HCT116 (cell line): ENCODE measurements around the gene RTL10. TPM values are rescaled to one million over a fixed set of nuclear protein-coding genes. Genes with fewer than 3 reads are reported as not detected.

Source experiments
- ATAC-seq: fragments of 200-7000 bp; cut with Tn5 transposase; 2 replicates; pipeline ENCODE4 v1.9.1; 2020; ENCODE audit warnings: mild to moderate bottlenecking, moderate library complexity
- BruUV-seq: library from RNA; stranded (reverse); fragments of 400-500 nt; replicated peaks from 2 replicates; lab custom pipeline; 2021; lab: Mats Ljungman, UMichigan
- CTCF ChIA-PET: fragments of 300-600 bp; sonication (Branson Sonifier 250); formaldehyde crosslinking; loops from one replicate; lab custom pipeline; 2021; ENCODE audit warnings: antibody characterized with exemption; lab: Charles Lee
- POLR2A ChIA-PET: fragments of 300-600, 350-600 bp; sonication (Branson Sonifier 250); formaldehyde crosslinking; loops from one replicate; lab custom pipeline; 2021; ENCODE audit warnings: antibody characterized with exemption; lab: Charles Lee
- RAD21 ChIA-PET, 2 experiments: fragments of 300-600 bp; sonication (Branson Sonifier 250); formaldehyde crosslinking; loops; one replicate each; lab custom pipeline; 2023; ENCODE audit warnings: low total read pairs in 2 of 2; ENCODE audit not compliant: uncharacterized antibody in 2 of 2, unreplicated experiment in 2 of 2, low non-redundant PET in 1 of 2; lab: Charles Lee
- DNase-seq: peaks from one replicate; pipeline ENCODE4 v3.0.0-alpha.2; 2010; ENCODE audit warnings: low read depth, low spot score
- H2AFZ ChIP-seq: fragments of 200-600 bp; shearing (Covaris generic), sonication (generic); 2 replicates; pipeline ENCODE4 v1.6.1; 2017; ENCODE audit warnings: low read depth, mixed run types, mixed read lengths, antibody characterized with exemption, low read length; ENCODE audit not compliant: poor library complexity, severe bottlenecking
- H3K27ac ChIP-seq: 2 replicates; pipeline ENCODE4 v1.5.1; 2012; ENCODE audit warnings: low read depth, low read length
- H3K27me3 ChIP-seq: fragments of 200-600 bp; sonication (generic); 2 replicates; pipeline ENCODE4 v1.6.1; 2016; ENCODE audit warnings: mixed run types, low read length, mixed read lengths; ENCODE audit not compliant: insufficient read depth
- H3K36me3 ChIP-seq, 2 experiments: fragments of 200-500 bp in 1 of 2; fragments of 200-600 bp in 1 of 2; sonication (Bioruptor generic) in 1 of 2; sonication (generic) in 1 of 2; 2 replicates each; pipeline versions ENCODE4 v1.5.1 to v1.6.1; 2014 to 2016; ENCODE audit warnings: low read length in 2 of 2, inconsistent platforms in 1 of 2, mixed read lengths in 1 of 2, mixed run types in 1 of 2; ENCODE audit not compliant: insufficient read depth in 2 of 2, control insufficient read depth in 1 of 2
- H3K4me1 ChIP-seq, 2 experiments: fragments of 200-600 bp in 1 of 2; sonication (generic) in 1 of 2; 2 replicates each; pipeline versions ENCODE4 v1.5.1 to v1.6.1; 2012 to 2017; ENCODE audit warnings: low read length in 2 of 2, inconsistent platforms in 1 of 2, mild to moderate bottlenecking in 1 of 2, mixed read lengths in 1 of 2, mixed run types in 1 of 2, moderate library complexity in 1 of 2; ENCODE audit not compliant: insufficient read depth in 2 of 2, control insufficient read depth in 1 of 2
- H3K4me2 ChIP-seq: fragments of 200-600 bp; sonication (generic); 2 replicates; pipeline ENCODE4 v1.6.1; 2017; ENCODE audit warnings: mixed run types, low read length, mixed read lengths
- H3K4me3 ChIP-seq, 2 experiments: fragments of 200-600 bp in 1 of 2; sonication (generic) in 1 of 2; replicated peaks in 1 of 2; 2 replicates each; pipeline ENCODE4 v1.5.1; 2011 to 2016; ENCODE audit warnings: low read length in 2 of 2, control low read depth in 1 of 2, low read depth in 1 of 2, mild to moderate bottlenecking in 1 of 2, mixed read lengths in 1 of 2, mixed run types in 1 of 2
- H3K79me2 ChIP-seq: fragments of 200-600 bp; sonication (generic); 2 replicates; pipeline ENCODE4 v1.6.1; 2017; ENCODE audit warnings: mild to moderate bottlenecking, mixed run types, low read length, moderate library complexity, mixed read lengths; ENCODE audit not compliant: insufficient read depth
- H3K9ac ChIP-seq: fragments of 200-600 bp; sonication (generic); 2 replicates; pipeline ENCODE4 v1.6.1; 2016; ENCODE audit warnings: low read length, mixed read lengths
- H3K9me2 ChIP-seq: fragments of 200-600 bp; sonication (generic), shearing (Covaris generic); 2 replicates; pipeline ENCODE4 v1.6.1; 2017; ENCODE audit warnings: mixed run types, mild to moderate bottlenecking, moderate library complexity; ENCODE audit not compliant: insufficient read depth
- H3K9me3 ChIP-seq, 2 experiments: fragments of 200-500 bp in 1 of 2; fragments of 200-600 bp in 1 of 2; sonication (Bioruptor generic) in 1 of 2; sonication (generic) in 1 of 2; 2 replicates each; pipeline ENCODE4 v1.6.1; 2014 to 2017; ENCODE audit warnings: low read length in 2 of 2, mixed read lengths in 2 of 2, inconsistent platforms in 1 of 2, low read depth in 1 of 2, mild to moderate bottlenecking in 1 of 2, mixed run types in 1 of 2, moderate library complexity in 1 of 2; ENCODE audit not compliant: control insufficient read depth in 1 of 2, insufficient read depth in 1 of 2
- H4K20me1 ChIP-seq: fragments of 200-600 bp; sonication (generic), shearing (Covaris generic); 2 replicates; pipeline ENCODE4 v1.6.1; 2017; ENCODE audit warnings: mixed run types, mild to moderate bottlenecking, moderate library complexity; ENCODE audit not compliant: insufficient read depth
- CEBPB ChIP-seq: IDR thresholded peaks from 2 replicates; pipeline ENCODE4 v1.6.1; 2012; ENCODE audit warnings: low read depth
- EZH2 ChIP-seq: fragments of 200-600 bp; sonication (generic); IDR thresholded peaks from 2 replicates; pipeline ENCODE4 v1.6.1; 2017; ENCODE audit warnings: antibody characterized with exemption, mixed run types
- EZH2phosphoT487 ChIP-seq: fragments of 200-600 bp; IDR thresholded peaks from 2 replicates; pipeline ENCODE4 v1.6.1; 2018; ENCODE audit warnings: antibody characterized with exemption, borderline replicate concordance
- JUND ChIP-seq: IDR thresholded peaks from 2 replicates; pipeline ENCODE4 v1.6.1; 2012
- MAX ChIP-seq: IDR thresholded peaks from 2 replicates; pipeline ENCODE4 v1.6.1; 2012
- POLR2A ChIP-seq: IDR thresholded peaks from 2 replicates; pipeline ENCODE4 v1.7.0; 2011; ENCODE audit warnings: borderline replicate concordance; ENCODE audit not compliant: insufficient read depth, insufficient read length; ENCODE audit errors: extremely low read depth
- TCF7L2 ChIP-seq: IDR thresholded peaks from 2 replicates; pipeline ENCODE4 v1.7.0; 2011; ENCODE audit warnings: borderline replicate concordance, inconsistent platforms; ENCODE audit not compliant: insufficient read depth, insufficient read length; ENCODE audit errors: extremely low read depth
- ZFX ChIP-seq: fragments of 450-650 bp; IDR thresholded peaks from 2 replicates; pipeline ENCODE4 v1.6.1; 2017
- ZNF274 ChIP-seq: fragments of 200-500 bp; sonication (Bioruptor generic); IDR thresholded peaks from 2 replicates; pipeline ENCODE4 v1.6.1; 2014; ENCODE audit warnings: mild to moderate bottlenecking, low read depth, low read length, inconsistent platforms
- intact Hi-C: fragments of 100-400 bp; cut with micrococcal nuclease; formaldehyde crosslinking; loops from 2 replicates; pipeline ENCODE4 v1.10.0; 2022
- total RNA-seq: library from RNA; stranded (reverse); gene quantifications from one replicate; pipeline ENCODE4 v1.2.1, GENCODE V29; 2021; ENCODE audit not compliant: unreplicated experiment
- TF ChIP-seq, protein P1 (sequence below), 3 experiments: fragments of 200-600 bp in 1 of 3; sonication (generic) in 1 of 3; IDR thresholded peaks in 2 of 3; conservative IDR thresholded peaks in 1 of 3; 2 replicates each; pipeline ENCODE4 v1.5.1; 2012 to 2017; ENCODE audit warnings: low read depth in 2 of 3, low read length in 2 of 3, antibody characterized with exemption in 1 of 3, borderline replicate concordance in 1 of 3, control low read depth in 1 of 3, mild to moderate bottlenecking in 1 of 3, mixed read lengths in 1 of 3, mixed run types in 1 of 3, moderate library complexity in 1 of 3; ENCODE audit not compliant: insufficient read depth in 1 of 3
- TF ChIP-seq, protein P2 (sequence below): IDR thresholded peaks from 2 replicates; pipeline ENCODE4 v1.6.1; 2011; ENCODE audit warnings: mild to moderate bottlenecking, low read length, moderate library complexity; ENCODE audit not compliant: insufficient replicate concordance; ENCODE audit errors: extremely low read depth
- TF ChIP-seq, protein P3 (sequence below): IDR thresholded peaks from 2 replicates; pipeline ENCODE4 v1.6.1; 2012

Gene RTL10
- total RNA-seq, 1 experiment from 2014 or later = 24.6 TPM

- BruUV-seq = no TSS peak
- ATAC-seq = no peak
- Histone ChIP-seq H3K4me1 (no peaks in the 10 kb centered on the region), H3K9me2 (no peaks in the 10 kb centered on the region), H3K9me3 (no peaks in the 10 kb centered on the region), H4K20me1 (no peaks in the 10 kb centered on the region), H2AFZ (no peak overlapping the region), H3K27ac (no peak overlapping the region), H3K36me3 (no peaks in the 10 kb centered on the region), H3K4me2 (no peak overlapping the region), H3K27me3 (no peaks in the 10 kb centered on the region), H3K9ac (no peak overlapping the region), H3K79me2 (no peaks in the 10 kb centered on the region), H3K4me3 (no peak overlapping the region)
- CTCF ChIA-PET = no interaction called here
- RAD21 ChIA-PET = no interaction called here
- no peak for TF ChIP-seq ZFX
- TF ChIP-seq, protein P1, sequence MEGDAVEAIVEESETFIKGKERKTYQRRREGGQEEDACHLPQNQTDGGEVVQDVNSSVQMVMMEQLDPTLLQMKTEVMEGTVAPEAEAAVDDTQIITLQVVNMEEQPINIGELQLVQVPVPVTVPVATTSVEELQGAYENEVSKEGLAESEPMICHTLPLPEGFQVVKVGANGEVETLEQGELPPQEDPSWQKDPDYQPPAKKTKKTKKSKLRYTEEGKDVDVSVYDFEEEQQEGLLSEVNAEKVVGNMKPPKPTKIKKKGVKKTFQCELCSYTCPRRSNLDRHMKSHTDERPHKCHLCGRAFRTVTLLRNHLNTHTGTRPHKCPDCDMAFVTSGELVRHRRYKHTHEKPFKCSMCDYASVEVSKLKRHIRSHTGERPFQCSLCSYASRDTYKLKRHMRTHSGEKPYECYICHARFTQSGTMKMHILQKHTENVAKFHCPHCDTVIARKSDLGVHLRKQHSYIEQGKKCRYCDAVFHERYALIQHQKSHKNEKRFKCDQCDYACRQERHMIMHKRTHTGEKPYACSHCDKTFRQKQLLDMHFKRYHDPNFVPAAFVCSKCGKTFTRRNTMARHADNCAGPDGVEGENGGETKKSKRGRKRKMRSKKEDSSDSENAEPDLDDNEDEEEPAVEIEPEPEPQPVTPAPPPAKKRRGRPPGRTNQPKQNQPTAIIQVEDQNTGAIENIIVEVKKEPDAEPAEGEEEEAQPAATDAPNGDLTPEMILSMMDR (IDR thresholded peaks at IDR 0.05 in 2 of 3, conservative IDR thresholded peaks at IDR 0.05 in 1 of 3; ENCODE audit: borderline replicate concordance in 1 of 3, insufficient read depth in 1 of 3, low read depth in 2 of 3, low read length in 2 of 3) = no peak
- TF ChIP-seq MAX = no peak
- no peak for TF ChIP-seq JUND
- POLR2A ChIA-PET = no interaction called here
- intact Hi-C loops = no loop called here
- no peak for DNase-seq
These were observed 10.6 kb upstream of the RTL10 start for GRCh38 chr22:19865141-19865829.

- BruUV-seq = no TSS peak
- TF ChIP-seq ZNF274 = no peak
- TF ChIP-seq, protein P2, sequence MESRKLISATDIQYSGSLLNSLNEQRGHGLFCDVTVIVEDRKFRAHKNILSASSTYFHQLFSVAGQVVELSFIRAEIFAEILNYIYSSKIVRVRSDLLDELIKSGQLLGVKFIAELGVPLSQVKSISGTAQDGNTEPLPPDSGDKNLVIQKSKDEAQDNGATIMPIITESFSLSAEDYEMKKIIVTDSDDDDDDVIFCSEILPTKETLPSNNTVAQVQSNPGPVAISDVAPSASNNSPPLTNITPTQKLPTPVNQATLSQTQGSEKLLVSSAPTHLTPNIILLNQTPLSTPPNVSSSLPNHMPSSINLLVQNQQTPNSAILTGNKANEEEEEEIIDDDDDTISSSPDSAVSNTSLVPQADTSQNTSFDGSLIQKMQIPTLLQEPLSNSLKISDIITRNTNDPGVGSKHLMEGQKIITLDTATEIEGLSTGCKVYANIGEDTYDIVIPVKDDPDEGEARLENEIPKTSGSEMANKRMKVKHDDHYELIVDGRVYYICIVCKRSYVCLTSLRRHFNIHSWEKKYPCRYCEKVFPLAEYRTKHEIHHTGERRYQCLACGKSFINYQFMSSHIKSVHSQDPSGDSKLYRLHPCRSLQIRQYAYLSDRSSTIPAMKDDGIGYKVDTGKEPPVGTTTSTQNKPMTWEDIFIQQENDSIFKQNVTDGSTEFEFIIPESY = no peak
- TF ChIP-seq EZH2 = no peak
- TF ChIP-seq TCF7L2 = no peak
- TF ChIP-seq EZH2phosphoT487 = no peak
- TF ChIP-seq, protein P3, sequence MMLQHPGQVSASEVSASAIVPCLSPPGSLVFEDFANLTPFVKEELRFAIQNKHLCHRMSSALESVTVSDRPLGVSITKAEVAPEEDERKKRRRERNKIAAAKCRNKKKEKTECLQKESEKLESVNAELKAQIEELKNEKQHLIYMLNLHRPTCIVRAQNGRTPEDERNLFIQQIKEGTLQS = no peak
- TF ChIP-seq CEBPB = no peak
- TF ChIP-seq POLR2A = no peak
- no peak for TF ChIP-seq JUND
These were observed 9.9 kb upstream of the RTL10 start for GRCh38 chr22:19864538-19865106.

More at GRCh38 chr22:19864538-19865106, 9.9 kb upstream of the RTL10 start:
- DNase-seq (no peak), ATAC-seq (no peak)
- no peak overlapping the region for H3K4me2 ChIP-seq
- no peaks in the 10 kb centered on the region for H3K36me3 ChIP-seq
- no peak overlapping the region for H2AFZ ChIP-seq
- H3K79me2 ChIP-seq = no peaks in the 10 kb centered on the region
- intact Hi-C loops = no loop called here
- H3K9ac ChIP-seq = no peak overlapping the region
- H3K4me3 ChIP-seq = no peak overlapping the region
- ChIA-PET CTCF (no interaction called here), POLR2A (no interaction called here), RAD21 (no interaction called here)
- H3K9me2 ChIP-seq = no peaks in the 10 kb centered on the region
- no peaks in the 10 kb centered on the region for H4K20me1 ChIP-seq
- no peaks in the 10 kb centered on the region for H3K9me3 ChIP-seq
- H3K27me3 ChIP-seq = no peaks in the 10 kb centered on the region
- no peaks in the 10 kb centered on the region for H3K4me1 ChIP-seq
- no peak overlapping the region for H3K27ac ChIP-seq
